HG02840 (cell line): ENCODE measurements around the gene KMT2B.

Experiments
- ATAC-seq: cut with Tn5 transposase; IDR thresholded peaks from one replicate; pipeline ENCODE4 v1.9.1; 2021; ENCODE audit warnings: mild to moderate bottlenecking, moderate library complexity, moderate number of reproducible peaks; ENCODE audit not compliant: unreplicated experiment, low FRiP score

The KMT2B gene

DNA sequence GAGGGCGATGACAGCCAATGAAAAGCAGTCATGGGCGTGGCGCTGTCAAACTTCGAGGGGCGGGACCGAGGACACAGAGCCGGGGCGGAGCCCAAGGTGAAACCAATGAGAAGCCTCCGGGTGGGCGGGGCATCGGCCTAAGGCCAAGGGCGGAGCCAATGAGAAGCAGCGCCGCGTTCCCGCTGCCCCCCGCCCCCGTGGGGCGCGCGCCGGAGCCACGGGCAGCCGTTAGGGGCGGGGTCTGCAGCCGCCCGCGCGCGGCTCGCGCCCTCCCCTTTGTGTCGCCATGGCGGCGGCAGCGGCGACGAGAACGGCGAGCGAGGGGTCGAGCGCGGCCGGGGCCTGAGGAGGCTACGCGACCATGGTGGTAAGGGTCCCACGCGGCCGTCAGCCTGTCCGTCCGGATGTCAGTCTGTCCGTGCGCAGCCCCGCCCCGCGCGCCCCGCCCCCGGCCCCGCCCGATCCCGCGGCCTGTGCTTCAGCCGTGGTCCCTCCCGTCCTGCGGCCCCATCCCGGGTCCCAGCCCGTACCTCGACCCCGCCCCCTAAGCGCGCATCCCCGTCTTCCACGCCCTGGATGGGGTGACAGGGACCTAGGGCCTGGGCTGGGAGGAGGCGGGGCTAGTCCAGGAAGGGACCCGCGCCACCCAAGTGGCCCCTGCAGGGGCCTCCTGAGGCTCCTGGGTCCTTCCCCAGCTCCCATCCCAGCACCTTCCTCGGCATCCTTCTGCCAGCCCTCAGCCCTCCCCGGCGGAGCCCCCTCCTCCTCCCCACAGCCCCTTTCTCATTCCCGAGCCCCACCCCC is 57.7 kb downstream of the KMT2B start, which contains the start of gene ARHGAP33:
TSS of gene ARHGAP33 (plus strand) at position 267 of the 804 bp plus-strand sequence. CDS start at position 362, 95 bp downstream.
- ATAC-seq = peak; percentile 91

DNA sequence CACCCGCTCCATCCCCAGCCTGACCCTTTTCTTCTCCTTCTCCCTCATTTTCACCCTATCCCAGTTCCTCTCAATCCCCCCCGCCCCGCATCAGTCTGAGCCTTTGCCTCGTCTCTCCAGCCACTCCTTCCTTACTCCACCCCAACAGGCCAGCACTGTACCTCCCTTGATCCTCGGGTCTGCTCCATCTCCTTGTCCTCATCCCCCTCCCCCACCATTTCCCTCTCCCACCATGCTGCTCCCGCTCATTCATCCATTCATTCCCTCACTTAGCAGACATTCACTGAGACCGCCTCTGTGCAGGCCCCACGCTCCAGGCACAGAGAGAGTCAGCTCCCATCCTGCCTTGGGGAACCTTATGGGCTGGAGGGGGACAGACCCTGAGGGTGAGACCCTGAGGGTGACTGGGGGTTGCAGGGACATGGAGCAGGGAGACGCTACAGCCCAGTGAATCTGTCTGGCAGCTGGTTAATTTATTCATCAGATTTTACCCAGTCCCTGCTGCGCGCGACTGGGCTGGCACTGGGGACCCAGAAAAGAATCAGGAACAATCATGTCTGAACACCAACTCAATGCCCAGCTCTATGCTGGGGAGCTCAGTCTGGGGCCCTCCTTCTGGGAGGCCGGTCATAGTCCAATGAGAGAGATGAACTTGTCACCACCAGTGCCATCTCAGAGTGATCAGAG is 58.4 kb downstream of the KMT2B start:
- no peak for ATAC-seq

DNA sequence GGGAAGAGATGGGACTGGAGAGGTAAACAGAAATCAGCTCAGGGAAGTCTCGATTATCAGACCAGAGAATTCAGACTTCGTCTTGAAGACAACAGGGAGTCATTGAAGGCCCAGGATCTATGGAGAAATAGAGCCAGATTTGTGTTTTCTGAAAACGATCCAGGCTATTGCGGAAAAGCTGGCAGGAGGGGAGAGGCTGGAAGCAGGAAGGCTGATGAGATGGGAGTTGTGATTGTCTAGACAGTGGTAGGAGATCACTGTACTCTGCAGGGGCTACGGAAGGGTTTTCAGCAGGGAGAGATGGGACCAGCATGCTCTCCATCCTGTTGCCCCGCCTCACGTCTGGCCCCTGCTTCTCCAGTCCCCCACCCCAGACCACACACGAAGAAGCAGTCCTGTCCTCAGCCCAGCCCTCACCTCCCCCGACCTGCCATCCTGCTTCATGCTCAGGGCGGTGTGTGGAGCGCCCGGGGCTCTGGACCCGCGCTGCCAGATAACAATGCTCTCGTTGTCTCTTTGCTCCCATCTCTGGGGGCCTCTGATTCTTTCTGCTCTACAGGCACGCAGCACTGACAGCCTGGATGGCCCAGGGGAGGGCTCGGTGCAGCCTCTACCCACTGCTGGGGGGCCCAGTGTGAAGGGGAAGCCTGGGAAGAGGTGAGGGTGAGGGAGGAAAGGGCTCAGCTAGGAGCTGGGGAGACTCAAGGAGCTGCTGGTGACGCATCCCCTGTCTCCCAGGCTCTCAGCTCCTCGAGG is 59.5 kb downstream of the KMT2B start:
- ATAC-seq = no peak

DNA sequence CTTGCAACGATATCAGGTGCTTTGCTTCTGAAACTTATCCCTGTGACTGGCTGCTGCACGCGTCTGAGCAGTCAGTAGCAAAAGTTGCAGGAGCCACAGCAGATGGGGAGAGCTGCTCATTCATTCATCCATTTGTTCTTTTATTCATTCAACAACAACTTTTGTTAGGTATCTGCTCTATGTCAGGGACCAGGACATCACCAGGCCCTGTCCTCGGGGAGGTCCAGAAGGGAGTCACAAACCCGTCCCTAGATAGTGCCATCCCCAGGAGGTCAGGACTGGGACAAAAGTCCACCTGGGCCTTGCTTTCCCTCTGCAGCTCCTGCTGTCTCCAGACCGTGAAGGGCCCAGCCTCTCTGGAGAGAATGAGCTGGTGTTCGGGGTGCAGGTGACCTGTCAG is 60.2 kb downstream of the KMT2B start:
- no peak for ATAC-seq

DNA sequence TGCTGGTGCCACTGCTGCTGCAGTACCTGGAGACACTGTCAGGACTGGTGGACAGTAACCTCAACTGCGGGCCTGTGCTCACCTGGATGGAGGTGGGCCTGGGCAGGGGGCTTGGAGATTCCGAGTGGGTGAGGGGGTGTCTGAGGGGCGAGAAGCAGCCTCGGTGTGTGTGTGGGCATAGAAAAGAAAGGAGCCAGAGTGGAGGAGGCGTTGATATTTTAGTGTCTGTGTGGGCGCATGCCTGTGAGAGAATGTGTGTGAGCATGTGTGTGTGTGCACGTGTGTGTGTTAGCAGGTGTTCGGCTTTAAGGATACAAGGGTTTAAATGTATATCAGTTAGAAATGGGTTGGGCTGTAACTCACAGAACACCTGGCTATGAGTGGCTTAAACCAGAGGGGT is 61.2 kb downstream of the KMT2B start:
- no peak for ATAC-seq

DNA sequence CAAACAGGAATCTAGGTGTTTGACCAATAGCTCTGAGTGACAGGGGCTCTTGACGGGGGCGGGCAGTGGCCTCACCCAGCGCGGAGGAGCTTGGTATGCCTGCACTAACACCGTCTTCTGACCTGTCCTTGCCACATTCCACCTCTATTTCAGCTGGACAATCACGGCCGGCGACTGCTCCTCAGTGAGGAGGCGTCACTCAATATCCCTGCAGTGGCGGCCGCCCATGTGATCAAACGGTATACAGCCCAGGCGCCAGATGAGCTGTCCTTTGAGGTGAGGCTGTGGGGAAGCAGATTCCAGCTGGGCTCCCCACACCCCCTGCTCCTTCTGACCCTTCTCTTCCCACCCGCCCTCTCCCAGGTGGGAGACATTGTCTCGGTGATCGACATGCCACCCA is 62.3 kb downstream of the KMT2B start:
- ATAC-seq = no peak

DNA sequence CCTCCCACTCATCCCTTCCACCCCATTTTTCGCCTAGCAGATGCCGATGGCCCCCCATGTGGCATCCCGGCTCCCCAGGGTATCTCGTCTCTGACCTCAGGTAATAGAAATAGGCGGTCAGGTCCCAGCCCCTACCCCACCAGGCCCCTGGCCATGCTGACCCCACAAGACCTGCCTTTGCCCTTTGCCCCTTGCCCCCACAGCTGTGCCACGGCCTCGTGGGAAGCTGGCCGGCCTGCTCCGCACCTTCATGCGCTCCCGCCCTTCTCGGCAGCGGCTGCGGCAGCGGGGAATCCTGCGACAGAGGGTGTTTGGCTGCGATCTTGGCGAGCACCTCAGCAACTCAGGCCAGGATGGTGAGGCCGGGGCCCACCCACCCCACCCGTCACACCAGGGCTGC is 62.9 kb downstream of the KMT2B start:
- no peak for ATAC-seq

DNA sequence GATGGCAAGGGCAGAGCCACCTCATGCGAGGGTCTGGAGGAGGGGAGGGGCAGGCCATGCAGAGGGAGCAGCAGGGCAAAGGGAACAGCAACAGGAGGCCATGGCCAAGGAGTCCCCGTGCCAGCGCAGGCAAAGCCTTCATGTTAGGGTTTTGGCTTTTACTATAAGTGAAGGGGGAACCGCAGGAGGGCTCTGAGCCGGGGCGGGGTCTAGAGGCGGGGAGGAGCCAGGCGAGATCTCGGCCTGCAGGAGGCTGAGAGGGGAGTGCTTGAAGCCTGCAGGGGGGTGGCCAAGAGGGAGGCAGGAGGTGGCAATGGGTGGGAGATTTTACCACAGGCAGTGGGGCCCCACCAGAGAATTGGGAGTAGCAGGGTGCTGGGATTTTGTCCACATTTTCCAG is 63.8 kb downstream of the KMT2B start:
- no peak for ATAC-seq

DNA sequence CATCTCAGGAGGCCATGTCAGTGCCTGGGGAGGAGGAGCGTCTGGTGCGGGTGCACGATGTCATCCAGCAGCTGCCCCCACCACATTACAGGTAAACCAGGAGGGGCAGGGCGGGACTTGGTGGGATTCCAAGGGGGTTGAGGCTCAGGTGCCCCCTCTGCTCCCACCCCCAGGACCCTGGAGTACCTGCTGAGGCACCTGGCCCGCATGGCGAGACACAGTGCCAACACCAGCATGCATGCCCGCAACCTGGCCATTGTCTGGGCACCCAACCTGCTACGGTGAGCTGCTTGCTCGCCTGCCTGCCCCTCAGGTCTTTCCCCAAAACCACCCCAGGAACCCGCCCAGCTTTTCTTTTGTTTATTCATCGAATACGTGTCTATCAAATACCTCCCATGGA is 64.8 kb downstream of the KMT2B start:
- no peak for ATAC-seq

DNA sequence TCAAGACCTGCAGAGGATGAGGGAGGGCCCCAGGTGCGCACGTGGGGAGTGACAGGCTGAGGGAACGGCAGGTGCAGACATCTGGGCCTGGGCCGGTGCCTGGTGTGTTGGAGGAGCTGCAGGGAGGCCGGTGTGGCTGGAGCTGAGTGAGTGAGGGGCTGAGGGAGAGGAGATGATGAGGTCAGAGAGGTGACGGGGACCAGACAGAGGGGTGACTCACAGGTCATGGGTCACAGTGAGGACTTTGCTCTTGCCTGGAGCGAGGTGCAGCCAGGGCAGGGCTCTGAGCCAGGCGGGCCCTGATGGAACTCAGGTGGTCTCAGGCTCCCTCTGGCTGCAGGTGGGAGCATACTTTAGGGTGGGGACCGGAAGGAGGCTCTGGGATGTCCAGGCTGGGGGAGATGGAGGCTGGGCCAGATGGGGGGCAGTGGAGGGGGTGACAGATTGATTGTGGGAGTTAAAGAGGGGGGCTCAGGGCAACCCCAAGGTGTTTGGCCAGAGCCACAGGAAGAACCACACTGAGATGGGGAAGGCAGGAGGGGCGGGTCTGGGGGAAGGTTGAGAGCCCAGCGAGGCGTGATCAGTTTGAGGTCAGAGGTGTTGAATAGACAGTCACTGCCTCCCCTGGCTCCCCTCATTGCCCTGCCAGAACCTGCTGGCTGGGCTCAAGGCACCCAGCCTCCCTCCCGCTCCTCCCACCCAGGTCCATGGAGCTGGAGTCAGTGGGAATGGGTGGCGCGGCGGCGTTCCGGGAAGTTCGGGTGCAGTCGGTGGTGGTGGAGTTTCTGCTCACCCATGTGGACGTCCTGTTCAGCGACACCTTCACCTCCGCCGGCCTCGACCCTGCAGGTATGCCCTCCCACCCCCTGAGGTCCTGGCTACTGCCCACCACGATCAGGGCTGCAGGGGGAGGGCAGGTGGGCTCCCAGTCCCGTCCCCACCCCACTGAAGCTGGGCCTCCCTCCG is 65.9 kb downstream of the KMT2B start:
- no peak for ATAC-seq

DNA sequence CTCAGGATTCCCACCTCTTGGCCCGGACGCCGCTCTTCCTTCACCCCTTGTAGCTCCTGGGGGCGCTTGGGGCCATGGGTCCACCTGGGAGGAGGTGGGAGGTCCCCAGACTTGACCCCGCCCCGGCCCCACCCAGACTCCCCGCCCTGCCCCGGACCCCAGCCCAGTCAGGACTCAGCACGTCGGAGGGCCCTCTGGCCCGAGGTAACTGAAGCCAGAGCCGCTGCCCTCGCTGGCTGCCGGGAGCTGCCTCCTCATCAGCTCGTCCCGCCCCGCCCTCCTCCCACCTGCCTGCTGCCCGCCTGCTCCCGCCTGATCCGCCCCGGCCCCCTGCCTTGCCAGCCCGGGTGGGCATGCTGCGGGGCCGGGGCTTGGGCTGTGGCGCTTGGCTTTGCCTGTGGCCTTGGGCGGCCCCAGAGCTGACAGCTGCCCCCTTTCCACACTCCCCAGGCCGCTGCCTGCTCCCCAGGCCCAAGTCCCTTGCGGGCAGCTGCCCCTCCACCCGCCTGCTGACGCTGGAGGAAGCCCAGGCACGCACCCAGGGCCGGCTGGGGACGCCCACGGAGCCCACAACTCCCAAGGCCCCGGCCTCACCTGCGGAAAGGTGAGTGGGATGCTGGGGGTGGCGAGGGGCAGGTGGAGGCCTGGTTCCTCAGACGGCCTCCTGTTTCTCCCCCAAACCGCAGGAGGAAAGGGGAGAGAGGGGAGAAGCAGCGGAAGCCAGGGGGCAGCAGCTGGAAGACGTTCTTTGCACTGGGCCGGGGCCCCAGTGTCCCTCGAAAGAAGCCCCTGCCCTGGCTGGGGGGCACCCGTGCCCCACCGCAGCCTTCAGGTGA is 66.9 kb downstream of the KMT2B start:
- no peak for ATAC-seq

DNA sequence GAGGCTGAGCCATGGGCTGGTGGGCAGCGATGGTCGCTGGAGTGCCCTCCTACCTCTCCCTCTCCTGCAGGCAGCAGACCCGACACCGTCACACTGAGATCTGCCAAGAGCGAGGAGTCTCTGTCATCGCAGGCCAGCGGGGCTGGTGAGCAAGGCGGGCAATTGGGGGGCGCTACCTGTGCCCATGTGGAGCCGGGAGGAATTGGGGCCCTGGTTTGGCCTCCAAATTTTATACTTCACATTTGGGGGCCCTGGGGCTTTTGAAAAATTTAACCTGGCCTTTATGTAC is 67.5 kb downstream of the KMT2B start:
- ATAC-seq = no peak

DNA sequence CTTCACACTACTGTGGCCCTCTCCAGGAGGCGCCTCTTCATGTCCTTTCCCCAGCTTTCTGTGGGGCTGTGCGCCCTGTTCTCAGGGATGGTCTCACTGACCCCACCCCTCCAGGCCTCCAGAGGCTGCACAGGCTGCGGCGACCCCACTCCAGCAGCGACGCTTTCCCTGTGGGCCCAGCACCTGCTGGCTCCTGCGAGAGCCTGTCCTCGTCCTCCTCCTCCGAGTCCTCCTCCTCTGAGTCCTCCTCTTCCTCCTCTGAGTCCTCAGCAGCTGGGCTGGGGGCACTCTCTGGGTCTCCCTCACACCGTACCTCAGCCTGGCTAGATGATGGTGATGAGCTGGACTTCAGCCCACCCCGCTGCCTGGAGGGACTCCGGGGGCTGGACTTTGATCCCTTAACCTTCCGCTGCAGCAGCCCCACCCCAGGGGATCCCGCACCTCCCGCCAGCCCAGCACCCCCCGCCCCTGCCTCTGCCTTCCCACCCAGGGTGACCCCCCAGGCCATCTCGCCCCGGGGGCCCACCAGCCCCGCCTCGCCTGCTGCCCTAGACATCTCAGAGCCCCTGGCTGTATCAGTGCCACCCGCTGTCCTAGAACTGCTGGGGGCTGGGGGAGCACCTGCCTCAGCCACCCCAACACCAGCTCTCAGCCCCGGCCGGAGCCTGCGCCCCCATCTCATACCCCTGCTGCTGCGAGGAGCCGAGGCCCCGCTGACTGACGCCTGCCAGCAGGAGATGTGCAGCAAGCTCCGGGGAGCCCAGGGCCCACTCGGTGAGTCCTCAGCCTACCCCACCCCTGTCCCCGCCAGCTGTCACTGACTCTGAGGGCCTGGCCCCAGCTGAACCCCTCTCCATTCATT is 68.7 kb downstream of the KMT2B start:
- ATAC-seq = no peak

DNA sequence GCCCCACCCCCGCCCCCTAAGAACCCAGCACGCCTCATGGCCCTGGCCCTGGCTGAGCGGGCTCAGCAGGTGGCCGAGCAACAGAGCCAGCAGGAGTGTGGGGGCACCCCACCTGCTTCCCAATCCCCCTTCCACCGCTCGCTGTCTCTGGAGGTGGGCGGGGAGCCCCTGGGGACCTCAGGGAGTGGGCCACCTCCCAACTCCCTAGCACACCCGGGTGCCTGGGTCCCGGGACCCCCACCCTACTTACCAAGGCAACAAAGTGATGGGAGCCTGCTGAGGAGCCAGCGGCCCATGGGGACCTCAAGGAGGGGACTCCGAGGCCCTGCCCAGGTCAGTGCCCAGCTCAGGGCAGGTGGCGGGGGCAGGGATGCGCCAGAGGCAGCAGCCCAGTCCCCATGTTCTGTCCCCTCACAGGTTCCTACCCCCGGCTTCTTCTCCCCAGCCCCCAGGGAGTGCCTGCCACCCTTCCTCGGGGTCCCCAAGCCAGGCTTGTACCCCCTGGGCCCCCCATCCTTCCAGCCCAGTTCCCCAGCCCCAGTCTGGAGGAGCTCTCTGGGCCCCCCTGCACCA is 69.5 kb downstream of the KMT2B start:
- no peak for ATAC-seq
